HG03139 (cell line): ENCODE measurements around the gene METTL18.
"Not testable (repeated sequence)": the region's sequence is repeated elsewhere in the genome, so short reads cannot be mapped to it uniquely, and the experiment has no call there.

Source experiments
- ATAC-seq: cut with Tn5 transposase; IDR thresholded peaks from one replicate; pipeline ENCODE4 v1.9.1; 2021; ENCODE audit not compliant: unreplicated experiment

Gene METTL18

GRCh38 chr1:169794530-169795416 is at the start of gene METTL18:
METTL18 (minus strand) TSS chr1:169794907; CDS start chr1:169793695, 1,212 bp downstream.
- peak; percentile 95 for ATAC-seq

- no peak for ATAC-seq
Observed at GRCh38 chr1:169838942-169839341, 44.2 kb upstream of the METTL18 start.

- no peak for ATAC-seq
Observed at GRCh38 chr1:169836198-169836597, 41.5 kb upstream of the METTL18 start.

DNA sequence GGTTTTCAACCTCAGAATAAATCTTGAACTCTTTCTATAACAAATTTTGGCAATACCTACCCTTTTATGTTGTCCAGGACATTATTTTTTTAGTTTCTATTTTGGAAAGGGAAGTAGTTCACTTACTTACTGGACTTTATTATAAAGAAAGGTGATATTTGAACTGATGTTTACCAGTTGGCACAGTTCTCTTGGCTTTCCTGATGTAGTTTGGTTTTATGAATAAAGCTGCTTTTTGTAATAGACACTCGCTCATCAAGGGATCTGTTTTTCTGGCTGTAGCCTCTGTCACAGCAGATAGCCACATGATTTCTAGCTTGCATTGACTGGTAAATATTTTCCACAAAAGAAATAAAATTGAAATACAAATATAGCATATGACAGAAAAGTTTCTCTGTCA is 40.9 kb upstream of the METTL18 start:
- no peak for ATAC-seq

DNA sequence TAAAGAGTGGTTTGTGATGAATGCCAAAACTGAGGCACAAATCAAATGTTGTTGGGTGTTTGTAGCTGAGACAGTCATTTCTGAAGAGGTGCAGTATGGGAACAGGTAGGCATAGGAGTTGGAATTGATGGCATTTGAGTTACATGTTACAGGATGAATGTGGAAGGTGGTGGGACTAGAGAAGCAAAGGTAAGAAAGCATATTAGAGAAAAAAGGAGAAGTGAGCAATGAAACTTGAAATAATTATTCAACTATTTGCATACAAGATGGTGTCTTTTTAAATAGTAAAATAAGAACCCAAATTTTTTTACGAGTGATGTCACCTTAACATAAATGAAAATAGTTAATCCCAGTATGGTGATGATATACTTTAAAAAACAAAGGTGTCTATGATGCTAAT is 40.2 kb upstream of the METTL18 start:
- ATAC-seq, result no peak

DNA sequence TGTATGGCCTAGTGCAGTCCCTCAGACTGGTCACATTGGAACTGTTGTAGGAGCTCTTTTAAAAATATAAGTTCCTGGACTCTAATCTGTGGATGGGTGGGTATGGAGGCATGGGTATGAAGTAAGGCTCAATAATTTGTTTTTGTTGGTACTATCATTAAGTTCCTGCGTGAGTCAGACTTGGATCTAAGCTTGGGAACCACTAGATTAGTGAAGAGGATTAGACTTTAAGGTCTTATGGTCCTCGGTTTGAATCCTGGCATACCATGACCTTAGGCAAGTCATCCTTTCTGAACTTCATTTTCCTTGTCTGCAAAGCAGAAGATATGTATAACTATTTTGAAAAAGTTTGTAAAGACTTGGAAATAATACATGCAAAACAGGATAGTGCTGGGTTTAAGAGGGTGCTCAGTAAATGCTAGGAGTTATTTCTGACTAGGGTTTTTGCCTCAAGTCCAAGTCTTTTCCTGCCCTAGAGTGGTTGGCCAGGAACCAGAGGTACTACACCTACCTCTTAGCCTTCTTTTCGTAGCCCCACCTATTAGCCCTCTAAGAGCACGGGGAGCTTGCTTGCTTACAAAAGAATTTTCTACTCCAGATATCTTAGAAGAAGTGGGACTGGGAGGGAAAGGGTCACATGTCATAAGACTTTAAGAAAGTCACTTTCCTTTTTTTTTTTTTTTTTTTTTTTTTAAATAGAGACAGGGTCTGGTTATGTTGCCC is 38.6 kb upstream of the METTL18 start:
- no peak for ATAC-seq

DNA sequence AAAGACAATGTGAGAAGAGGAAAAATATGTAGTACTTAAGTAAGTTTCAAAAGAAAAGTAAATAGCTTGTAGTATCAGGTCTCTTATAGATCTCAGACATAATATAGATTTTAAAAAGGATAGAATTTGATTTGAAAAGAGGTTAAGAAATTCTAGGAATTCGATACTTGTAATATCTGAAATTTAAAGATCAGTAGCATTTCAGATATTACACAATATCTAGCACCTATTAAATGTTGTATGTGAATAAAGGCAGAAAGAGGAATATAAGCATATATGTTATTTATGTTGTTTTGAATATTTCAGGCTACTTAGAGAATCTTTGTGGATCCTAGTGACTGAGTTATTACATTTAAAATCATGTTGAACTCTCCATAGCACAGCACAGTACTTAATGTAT is 35.0 kb upstream of the METTL18 start:
- no peak for ATAC-seq

GRCh38 chr1:169824153-169824552 is 29.4 kb upstream of the METTL18 start:
- ATAC-seq, result no peak

- no peak for ATAC-seq
Observed at GRCh38 chr1:169821500-169821899, 26.8 kb upstream of the METTL18 start.

DNA sequence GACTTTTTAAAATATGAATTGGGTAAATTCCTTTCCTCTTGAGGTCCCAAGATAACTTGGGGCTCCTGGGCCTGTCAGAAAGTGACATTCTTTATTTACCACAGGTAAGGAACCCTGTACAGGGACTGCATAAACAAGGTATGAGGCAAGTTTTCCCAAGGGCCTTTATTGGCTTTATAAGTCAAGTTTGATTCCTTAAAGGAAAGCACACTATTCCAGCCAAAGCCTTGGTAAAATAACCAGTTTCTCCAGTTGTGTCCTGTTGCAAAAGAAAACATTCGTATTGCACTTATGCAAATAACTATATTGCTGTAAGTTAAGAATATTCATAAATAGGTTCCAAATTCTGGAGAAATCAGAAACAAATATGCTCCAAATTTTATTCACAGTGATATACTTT is 21.9 kb upstream of the METTL18 start:
- no peak for ATAC-seq

DNA sequence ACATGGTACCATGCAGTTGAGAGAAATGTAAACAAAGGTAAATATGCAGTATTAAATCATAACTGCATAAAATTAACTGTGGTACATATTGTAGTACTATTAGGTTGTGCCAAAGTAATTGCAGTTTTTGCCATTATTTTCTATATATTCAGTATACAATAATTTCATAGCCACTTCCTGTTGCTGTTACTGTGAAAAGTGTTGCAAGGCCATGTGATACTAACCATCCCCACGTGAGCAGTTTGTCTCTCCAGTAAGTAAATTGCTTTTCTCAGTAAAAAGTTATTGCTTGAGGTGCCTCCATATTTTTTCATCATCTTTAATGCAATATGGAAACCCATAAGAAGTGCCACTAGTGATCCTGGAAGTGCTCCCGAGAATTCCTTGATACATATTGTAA is 19.6 kb upstream of the METTL18 start:
- no peak for ATAC-seq

GRCh38 chr1:169812131-169812530 is 17.4 kb upstream of the METTL18 start:
- no peak for ATAC-seq

DNA sequence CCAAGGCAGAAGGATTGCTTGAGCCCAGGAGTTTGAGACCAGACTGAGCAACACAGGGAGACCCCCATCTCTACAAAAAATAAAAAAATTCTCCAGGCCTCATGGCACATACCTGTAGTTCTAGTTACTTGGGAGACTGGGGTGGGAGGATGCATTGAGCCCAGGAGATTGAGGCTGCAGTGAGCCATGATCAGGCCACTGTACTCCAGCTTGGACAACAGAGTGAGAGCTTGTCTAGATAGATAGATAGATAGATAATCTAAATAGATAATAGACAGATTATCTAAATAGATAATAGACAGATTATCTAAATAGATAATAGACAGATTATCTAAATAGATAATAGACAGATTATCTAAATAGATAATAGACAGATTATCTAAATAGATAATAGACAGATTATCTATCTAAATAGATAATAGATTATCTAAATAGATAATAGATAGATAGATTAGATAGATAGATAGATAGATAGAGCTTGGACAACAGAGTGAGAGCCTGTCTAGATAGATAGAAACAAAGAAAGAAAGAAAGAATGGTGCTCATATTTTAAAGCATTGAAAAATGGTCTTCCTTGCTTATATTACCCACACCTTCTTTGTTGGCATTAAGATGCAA is 16.8 kb upstream of the METTL18 start:
- not testable (repeated sequence) for ATAC-seq

GRCh38 chr1:169809370-169810095 is 14.8 kb upstream of the METTL18 start:
- no peak for ATAC-seq

GRCh38 chr1:169804941-169805340 is 10.2 kb upstream of the METTL18 start:
- ATAC-seq, result no peak

DNA sequence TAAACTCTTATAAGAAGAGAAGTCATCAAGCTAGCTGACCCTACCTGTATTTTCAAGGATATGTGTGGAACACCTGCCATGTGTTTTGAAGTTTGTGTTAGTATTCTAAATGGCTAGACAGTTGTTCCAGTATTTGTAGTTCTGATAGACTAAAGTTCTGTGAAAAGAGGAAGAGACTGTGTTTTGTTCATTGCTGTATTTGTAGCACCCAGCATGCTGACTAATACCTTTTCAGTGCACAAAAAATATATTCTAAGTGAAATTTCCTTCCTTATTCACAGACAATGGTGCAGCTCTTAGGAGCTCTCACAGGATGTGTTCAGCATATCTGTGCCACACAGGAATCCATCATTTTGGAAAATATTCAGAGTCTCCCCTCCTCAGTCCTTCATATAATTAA is 8.2 kb upstream of the METTL18 start:
- no peak for ATAC-seq

DNA sequence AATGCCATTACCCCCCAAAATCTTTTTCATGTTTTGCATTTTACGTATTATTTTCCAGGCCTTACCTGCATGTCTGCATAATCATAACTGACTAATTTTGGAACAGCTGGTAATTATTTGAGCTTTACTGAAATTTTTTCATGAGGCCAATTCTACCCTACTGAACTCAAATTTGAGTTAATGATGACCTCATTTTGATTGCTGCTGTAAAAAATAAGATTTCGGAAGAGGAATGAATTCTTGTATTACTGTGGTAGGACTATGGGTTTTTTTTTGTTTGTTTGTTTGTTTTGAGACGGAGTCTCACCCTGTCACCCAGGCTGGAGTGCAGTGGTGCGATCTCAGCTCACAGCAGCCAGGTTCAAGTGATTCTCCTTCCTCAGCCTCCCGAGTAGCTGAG is 2.6 kb upstream of the METTL18 start:
- ATAC-seq, result no peak

GRCh38 chr1:169796274-169796810 is 1.6 kb upstream of the METTL18 start:
- ATAC-seq, result no peak

GRCh38 chr1:169795687-169796086 is 980 bp upstream of the METTL18 start:
- no peak for ATAC-seq

GRCh38 chr1:169793730-169794129 is 977 bp downstream of the METTL18 start:
- no peak for ATAC-seq

DNA sequence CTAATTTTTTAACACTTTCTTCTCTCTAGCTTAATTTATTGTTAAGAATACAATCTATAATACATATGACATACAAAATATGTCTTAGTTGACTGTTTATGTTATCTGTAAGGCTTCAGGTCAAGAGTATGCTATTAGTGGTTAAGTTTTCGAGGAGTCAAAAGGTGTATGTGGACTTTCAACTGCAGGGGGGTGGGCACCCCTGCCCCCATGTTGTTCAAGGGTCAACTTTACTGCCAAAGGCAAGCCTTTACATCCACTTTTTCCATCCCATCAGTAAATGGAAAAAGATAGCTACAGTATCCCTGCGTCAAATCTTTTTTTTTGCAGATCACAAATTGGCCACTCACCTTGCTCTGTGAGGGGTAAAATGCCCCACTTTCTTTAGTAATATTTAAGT is 6.3 kb downstream of the METTL18 start:
- no peak for ATAC-seq
